NOMO-1 (cell line): ENCODE results near the gene LRRN2.
"Not testable (repeated sequence)": the region's sequence is repeated elsewhere in the genome, so short reads cannot be mapped to it uniquely, and the experiment has no call there.

Experiments used
- DNase-seq, 2 experiments: peaks; one replicate each; lab custom pipeline; 2025; ENCODE audit not compliant: unreplicated experiment in 2 of 2; lab: John Stamatoyannopoulos, UW

LRRN2 gene

DNA sequence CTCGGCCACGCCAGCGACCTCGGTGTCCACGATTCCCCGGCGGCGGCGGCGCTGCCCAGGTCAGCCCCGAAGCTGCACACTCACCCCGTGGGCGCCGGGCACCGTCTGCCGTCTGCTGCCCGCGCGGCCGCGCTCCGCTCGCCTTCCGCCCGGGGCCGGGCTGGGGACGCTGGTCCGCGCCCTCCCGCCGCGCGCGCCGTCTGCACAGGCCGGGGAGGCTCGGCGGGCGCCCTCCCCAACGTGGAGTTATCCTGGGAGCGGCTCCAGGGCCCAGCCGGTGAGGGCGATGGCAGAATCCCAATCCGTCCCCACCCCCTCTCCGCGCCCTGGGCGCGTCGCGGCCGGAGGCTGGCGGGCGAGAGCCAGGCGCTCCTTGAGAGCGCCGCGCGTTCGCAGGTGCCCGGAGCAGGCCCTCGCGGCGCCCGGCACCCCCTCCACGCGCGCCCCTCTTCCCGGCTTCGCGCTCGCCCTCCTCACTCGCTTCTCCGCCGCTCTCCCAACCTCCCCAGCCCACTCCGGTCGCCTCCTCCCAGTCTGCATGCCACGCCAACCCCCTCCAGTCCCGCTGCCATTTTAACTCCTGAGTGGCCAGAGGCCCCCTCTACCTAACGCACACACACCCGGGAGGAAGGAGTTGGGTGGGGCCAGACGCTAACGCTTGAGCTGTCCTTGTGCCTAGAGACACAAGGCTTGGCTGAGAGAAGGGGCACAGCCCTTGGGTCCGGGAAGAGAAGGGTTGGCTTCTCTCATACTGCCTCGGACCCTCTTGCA, at the start of gene LRRN2:
Gene LRRN2, minus strand, starts transcription at position 503 of the 771 bp plus-strand sequence. CDS start 65,746 bp downstream, outside the sequence.
- DNase-seq: no peak

GRCh38 chr1:204735042-204735441, 49.5 kb upstream of the LRRN2 start:
- DNase-seq: no peak

GRCh38 chr1:204733869-204734596, 48.5 kb upstream of the LRRN2 start:
- no peak for DNase-seq

DNA sequence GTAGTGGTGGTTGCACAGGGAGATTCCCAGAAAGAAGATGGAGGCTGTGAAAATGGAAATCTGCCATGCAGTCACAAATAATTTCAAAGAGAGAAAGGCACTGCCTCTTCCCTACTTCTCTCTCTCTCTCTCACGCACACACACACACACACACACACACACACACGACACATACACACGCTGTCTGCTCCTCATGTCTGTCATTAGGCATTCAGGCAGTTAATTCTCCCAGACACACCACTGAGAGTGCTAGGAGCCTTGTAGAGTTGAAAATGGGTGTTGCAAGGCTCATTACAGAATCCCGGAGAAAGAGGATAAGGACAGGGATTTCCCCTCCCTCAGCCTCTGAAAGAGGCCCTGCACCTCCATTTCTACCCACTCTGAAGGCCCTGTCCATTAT, 47.8 kb upstream of the LRRN2 start:
- DNase-seq: no peak

DNA sequence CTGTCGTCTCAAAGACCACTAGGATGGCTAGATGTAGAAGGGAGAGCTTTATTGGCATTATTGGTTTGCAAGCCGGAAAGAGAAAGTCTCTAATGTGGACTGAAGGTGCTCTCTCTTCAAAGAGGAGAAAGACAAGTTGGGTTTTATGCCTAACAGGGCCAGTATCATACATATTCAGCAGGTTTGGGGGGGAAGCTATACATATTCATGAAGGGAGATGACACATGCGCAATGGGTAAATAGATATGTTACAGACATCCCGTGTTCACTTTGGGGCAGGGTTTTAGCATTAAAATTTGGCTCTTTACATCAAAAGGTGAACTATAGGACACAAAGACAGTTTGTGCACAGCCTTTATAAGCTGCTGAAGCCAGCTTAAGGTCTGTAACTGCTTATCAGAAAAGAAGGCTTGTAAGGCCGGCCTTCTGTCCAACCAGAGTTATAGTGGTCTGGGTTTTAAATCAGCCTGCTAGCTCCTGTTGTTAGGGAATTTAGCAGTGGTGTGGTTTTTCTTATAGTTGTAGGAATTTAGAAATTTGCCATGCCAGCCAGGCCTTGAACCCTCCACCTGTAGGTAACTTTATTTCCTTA, 46.5 kb upstream of the LRRN2 start:
- DNase-seq: no peak

- no peak for DNase-seq
Measured at GRCh38 chr1:204731509-204731908, 46.0 kb upstream of the LRRN2 start.

DNA sequence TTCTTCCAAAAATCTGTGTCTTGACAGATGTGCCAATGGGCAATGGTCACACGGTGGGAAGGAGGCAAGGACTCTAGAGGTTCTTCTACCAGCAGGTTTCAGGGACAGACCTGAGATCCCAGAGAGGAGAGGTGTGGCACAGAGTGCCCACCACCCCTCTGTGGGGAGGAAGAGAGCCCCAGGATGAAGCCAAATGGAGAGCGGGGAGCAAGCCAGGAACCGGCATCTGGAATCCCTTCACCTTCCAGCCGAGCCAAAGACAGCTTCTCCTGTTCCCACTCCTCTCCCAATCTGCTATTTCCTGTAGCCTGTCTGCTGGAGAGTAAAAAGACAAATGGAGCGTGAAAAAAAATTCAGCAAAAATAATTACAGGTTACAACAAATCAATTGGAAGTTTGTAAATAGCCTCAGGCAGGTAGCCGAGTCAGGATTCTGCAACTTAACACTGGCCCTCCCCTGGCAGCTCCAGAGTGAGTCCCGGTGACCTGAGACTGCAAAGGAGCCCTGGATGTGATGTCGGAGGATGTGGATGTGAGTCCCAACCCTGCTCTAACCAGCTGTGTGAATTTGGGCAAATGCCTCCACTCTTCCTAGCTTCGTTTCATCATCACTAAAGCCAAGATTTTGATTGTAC, 45.4 kb upstream of the LRRN2 start:
- DNase-seq: no peak

DNA sequence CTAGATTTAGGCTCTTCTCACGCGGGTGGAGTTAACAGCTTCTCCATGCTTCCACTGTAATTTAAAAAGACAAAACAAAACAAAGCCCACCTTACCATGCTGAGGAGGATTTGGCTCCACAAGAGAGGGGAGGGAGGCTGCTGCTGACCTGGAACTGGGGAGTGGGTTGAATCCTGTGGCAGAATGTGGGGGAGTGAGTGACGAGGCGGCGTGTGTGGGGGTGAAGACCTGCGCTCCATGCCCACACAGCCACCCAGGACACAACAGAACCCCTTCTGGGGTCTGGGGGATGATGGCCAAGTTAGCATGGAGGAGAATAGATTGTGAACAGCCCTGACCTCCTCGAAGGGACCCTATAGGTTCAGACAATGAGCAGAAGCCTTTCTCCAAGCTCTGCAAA, 44.0 kb upstream of the LRRN2 start:
- no peak for DNase-seq

DNA sequence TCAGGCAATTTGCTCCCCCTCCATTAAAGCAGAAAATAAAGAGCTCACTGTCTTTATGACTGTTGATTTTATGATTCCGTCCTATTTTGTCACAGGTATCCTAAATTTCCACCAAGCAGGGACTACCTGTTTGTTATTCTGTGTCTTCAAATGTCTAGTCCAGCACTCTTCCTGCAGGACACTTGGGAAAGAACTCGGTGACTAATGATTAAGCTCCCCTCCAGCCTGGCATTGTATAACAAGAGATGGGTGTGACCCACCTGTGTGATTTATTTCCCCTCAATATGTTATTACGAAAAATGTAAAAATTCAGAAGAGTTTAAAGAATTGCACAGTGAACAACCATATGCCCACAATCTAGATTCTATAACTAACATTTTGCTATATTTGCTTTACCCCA, 42.9 kb upstream of the LRRN2 start:
- DNase-seq: no peak

DNA sequence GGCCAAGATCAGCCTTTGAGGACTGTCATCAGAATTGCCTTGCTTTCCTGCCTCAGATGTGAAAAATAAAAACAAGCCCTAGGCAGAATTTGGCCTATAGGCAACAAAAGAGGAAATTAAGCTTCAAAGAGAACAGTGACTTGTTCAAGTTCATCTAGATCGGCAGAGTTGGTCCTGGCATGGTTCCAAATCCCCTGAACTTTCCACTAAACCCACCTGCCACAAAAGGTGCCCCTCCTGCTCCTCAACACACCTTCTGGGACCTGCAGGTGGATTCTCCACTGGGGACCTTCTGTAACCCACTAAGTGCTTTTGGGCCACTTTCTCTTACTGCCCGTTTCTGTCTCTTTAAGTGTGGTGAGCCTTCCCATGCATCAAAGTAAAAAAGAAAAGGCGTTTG, 42.5 kb upstream of the LRRN2 start:
- DNase-seq: no peak

GRCh38 chr1:204727438-204727837, 41.9 kb upstream of the LRRN2 start:
- DNase-seq: not testable (repeated sequence)

GRCh38 chr1:204726478-204726877, 40.9 kb upstream of the LRRN2 start:
- DNase-seq: no peak

- no peak for DNase-seq
Measured at GRCh38 chr1:204725821-204726448, 40.4 kb upstream of the LRRN2 start.

- DNase-seq: no peak
Measured at GRCh38 chr1:204723131-204723787, 37.7 kb upstream of the LRRN2 start.

- DNase-seq: no peak
Measured at GRCh38 chr1:204721373-204722055, 36.0 kb upstream of the LRRN2 start.

GRCh38 chr1:204716660-204717059, 31.1 kb upstream of the LRRN2 start:
- DNase-seq: no peak

DNA sequence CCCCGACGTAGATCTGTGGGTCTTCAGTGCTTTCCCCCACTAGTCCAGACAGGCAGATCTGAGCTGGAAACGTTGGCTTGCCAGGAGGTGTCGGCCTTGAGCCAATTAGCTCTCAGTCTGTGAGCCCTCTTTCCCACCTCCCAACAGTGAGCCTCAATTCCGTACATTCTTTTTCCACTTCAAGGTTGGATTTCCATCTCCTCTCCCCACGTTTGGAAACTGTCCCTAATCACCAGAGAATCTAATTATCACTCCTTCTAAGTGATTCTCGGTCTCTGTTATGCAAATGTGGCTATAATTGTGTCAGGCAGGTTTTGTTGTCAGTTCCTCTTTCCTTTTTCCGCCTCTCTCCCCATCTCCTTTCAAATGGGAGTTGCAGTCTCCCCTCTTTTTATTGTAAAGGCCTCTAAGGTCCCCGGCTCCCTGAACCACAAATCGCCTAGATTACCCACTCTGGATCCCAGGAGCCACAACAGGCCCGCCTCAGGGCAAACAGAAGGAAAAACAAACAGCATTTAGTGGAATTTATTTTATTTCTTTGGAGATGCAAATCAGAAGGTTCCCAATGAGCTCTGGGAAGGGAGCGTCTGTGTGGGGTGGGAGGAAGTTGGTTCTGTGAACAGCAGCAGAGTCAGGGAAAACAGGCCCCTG, 29.4 kb upstream of the LRRN2 start:
- peak; percentile 14 to 51 for DNase-seq

DNA sequence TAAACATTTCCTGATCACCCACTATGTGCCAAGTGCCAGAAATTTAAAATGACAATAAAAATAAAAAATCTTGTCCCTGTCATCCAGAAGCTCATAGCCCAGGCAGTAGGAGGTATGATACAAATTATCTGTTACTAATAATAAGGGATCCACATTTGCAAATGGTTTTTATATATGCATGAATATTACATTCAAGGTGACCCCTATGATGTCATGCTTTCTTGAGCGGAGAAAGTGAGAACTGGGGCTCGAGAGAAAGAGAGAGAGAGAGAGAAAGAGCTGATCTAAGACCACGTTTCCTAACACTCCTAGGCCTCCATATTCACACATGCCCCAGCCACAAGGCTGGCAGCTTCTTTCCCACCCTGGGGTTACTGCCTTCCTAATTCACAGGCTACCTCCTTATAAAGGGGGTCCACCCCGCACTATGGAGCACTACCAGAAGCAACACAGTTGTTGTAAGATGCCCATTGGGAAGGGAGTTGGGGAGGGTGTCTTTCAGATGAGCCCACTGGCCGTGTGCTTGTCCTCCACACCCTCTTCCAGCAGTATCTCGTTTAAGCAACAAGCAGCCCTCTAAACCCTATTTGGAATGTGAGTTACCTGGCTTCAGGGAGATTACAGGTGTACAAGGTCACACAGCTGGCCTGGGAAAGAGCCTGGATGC, 28.8 kb upstream of the LRRN2 start:
- no peak for DNase-seq

GRCh38 chr1:204713541-204713940, 28.0 kb upstream of the LRRN2 start:
- no peak for DNase-seq
